Superior temporal gyrus (tissue), 1 donor: ENCODE data around the gene UGT1A7.
"Not testable (repeated sequence)": the region's sequence is repeated elsewhere in the genome, so short reads cannot be mapped to it uniquely, and the experiment has no call there.

Experiments
- DNase-seq: peaks from one replicate; pipeline ENCODE4 v3.0.0-alpha.2; 2016; ENCODE audit errors: extremely low spot score

The UGT1A7 gene

DNA sequence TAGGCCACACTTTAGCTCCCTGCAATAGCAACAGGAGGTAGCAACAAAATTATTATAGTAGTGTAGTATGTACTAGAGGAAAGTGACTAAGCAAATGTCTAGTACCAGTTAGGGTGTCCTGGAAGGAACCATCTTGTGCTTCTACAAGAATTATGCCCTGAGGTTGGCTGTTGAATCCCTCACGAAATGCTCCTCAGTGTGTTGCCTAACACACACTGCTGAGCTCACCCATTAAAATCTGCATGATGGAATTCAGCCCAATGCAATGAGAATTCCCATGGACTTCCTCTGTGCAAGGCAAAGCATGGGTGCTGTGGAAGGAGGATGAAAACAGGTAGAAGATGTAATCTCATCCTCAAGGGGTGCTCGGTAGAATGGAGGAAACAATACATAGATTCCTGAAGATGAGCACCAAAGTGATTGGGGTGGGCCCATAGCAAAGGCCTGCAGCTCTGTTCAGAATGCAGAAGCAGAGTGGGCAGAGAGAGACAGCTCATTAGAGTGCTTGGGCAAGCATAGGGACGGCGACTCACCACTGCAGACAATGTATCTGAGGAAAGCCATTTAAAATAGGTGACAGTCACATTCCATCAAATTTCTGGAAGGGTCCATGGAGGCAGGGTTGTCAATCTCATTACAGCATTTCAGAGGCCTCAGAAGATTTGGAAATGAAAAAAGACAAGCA is 1.2 kb upstream of the UGT1A7 start:
- DNase-seq = no peak

GRCh38 chr2:233684640-233685039 is 2.9 kb downstream of the UGT1A7 start:
- DNase-seq = no peak

DNA sequence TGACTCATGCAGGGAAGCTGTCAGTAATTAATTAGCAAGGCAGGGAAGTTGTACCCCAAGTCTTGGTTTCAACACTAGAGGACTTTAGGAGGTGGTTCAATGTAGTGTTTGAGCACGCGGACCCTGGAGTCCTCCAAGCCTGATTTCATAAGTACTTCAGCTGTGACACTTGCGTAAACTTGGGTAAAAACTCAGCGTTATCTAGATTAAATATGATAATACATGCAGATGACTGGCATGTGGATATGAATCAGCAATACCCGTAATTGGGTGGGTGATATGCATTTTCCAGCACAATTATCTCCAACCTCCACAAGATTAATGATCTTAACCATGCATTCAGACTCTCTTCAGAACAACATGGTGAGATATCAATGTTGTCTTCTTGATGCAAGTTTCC is 5.2 kb downstream of the UGT1A7 start:
- DNase-seq = no peak

DNA sequence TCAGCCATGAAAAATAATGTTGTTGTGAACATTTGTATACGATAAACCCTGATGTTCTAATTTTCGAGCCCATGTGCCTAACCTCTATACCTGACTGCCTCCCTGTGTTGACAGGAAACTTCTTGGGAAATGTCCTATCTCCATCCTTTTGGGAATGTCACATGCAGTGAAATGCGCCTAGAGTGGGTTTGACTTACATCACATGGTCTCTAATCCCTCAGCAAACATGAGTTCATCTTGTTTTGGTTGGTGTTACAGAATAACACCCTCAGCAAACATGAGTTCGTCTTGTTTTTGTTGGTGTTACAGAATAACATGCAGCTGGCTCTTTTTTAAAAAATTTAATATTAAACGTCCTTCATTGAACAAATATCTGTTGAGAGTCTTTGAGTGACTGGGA is 6.6 kb downstream of the UGT1A7 start:
- no peak for DNase-seq

DNA sequence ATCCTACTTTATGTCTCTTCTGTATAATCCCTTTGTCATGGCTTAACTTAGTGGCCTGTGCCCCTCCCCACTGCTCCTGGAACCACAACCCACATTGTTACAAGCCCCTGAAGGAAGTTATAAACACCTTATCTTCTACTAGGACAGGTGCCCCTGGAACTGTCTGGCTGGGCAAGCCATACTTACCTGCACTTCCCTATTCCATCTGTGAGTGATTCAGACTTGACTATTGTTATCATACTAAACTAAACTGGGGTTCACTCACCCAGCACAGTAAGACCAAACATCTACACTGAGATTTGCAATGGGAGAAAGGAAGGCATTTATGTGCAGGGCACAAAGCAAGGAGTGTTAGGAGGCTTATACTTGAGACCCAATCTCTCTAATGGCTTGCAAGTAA is 7.3 kb downstream of the UGT1A7 start:
- no peak for DNase-seq

DNA sequence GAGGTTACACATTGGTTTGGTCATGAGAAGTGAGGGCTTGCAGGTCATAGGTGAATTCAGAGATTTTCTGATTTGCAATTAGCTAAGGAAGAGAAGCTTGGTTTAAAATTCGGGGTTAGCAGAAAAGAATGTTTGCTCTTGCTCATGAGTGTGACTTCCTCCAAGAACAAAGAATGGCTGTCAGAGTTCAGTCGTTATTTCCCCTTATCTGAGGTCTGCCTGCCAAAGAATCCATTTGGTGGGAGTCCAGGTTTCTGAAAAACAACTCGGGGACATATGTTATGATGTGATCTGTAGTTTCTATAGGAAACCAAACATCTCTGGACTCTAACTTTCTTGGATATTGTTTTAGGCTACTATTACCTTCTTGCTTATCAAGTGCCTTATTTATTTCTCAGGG is 7.8 kb downstream of the UGT1A7 start:
- DNase-seq = no peak

- no peak for DNase-seq
Observed at GRCh38 chr2:233690444-233690843, 8.7 kb downstream of the UGT1A7 start.

DNA sequence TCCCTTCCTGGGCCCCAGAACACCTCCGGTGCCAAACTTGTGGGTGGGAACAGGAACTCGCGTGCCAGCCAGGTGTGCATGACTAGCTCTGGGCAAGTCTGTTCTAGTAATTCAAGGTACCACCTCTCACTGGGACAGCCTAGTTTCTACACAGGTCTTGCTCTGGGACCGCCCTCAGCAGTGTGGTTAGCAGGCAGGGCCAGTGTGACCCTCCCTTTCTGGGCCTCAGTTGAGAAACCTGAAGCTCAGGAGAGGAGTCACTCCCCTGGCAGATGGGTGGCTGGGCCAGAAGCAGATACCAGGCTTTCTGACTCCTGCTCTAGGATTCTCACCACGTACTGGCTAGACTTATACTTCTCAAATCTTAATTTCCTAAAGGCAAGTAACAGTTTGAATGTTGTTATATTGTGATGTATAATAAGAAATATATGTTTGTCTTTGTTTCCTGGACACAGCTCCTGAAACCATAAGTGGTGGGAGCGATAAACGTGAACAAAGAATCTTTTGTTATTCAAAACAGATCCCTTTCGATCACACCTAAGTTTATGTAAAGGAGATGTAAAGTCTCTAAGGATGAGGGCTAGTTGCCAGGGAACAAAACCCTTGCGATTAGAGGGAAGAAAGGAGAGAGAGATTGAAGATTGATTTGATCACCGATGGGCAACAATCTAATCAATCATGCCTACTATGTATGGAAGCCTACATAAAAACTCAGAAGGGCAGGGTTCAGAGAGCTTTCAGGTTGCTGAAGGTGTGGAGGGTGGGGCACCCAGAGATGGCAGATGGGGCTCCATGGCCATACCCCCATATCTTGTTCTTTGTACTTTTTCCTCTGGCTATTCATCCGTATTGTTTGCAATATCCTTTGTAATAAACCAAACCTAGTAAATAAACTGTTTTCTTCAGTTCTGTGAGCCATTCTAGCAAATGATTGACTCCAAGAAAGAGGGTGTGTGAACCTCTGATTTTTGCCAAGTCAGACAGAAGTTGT is 10.0 kb downstream of the UGT1A7 start:
- DNase-seq = no peak

DNA sequence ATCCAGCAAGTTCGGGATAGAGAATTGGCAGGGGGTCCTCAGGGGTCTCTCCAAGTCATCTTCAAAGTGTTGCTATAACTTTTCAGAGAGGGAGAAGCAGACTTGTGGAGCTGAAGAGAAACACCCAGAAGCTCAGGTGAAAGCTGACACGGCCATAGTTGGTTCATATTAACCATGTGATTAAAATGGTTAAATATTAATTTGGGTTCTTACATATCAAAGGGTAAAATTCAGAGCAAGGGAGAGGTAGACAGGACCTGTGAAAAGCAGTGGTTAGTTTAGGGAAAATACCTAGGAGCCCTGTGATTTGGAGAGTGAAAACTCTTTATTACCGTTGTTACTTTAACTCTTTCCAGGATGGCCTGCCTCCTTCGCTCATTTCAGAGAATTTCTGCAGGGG is 10.9 kb downstream of the UGT1A7 start, which contains the start of gene UGT1A6:
Gene UGT1A6 (plus strand): TSS at position 243 of the 400 bp plus-strand sequence. CDS start 115 bp downstream, at position 358.
- no peak for DNase-seq

- no peak for DNase-seq
Observed at GRCh38 chr2:233693963-233694362, 12.3 kb downstream of the UGT1A7 start.

DNA sequence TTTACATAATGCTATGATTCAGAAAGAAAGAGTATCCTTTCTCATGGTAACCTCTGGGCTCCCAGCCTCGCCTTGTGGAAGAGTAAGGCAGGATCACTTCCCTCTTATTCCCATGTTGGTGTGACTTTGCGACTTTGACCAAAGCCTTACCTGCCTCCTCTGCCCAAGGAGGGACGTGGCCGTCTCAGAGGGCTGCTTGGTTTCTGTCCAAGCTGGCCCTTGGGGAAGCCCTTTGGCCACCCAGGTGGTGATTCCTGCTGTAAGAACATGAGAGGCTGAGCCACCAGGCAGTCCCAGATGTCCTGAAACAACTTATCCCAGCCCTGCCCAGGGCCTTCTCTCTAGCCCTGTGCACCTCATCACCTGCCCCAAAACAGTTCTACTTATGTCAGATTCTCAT is 17.0 kb downstream of the UGT1A7 start:
- DNase-seq = no peak

DNA sequence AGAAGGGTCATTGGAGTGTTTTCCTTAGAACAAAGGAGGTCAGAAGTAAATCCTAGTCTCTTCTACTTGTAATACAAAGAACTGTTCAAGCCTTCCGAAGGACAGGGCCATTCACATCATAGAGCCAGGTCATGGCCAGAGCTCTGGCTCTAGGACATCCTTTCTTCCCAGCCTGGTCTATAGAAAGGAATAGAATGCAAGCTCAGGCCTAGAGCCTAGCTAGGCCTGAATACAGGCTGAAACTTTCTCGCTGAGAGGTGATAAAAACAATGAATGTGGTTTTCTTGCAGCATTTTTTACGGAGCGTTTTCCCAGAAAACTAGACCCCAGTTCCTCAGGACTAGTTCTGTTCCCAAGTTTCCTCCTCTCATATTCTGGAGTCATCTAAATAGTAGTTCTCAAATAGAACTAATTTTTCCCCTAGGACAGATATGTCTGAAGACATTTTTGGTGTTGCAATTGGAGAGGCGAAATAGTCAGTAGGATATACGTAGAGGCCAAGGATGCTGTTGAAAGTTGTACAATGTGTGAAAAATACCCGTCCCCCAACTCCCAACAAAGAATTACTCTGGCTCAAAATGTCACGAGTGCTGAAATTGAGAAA is 17.8 kb downstream of the UGT1A7 start:
- no peak for DNase-seq

- peak; percentile 17 for DNase-seq
Observed at GRCh38 chr2:233700028-233700635, 18.4 kb downstream of the UGT1A7 start.

- not testable (repeated sequence) for DNase-seq
Observed at GRCh38 chr2:233700842-233701241, 19.1 kb downstream of the UGT1A7 start.

DNA sequence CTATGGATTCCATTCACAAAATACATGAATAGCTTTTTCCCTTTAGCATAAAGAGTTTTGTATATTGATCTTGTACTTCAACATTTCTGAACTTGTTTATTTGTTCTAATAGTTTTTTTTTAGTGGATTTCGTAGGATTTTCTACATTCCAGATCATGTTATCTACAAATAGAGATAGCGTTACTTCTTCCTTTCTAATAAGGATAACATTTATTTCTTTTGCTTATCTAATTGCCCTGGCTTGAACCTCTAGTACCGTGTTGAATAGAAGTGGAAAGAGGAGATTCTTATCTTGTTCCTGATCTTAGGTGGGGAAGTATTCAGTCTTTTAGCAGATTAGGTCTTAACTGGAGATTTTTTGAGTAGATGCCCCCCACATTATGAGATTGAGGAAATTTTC is 20.5 kb downstream of the UGT1A7 start:
- DNase-seq = no peak

DNA sequence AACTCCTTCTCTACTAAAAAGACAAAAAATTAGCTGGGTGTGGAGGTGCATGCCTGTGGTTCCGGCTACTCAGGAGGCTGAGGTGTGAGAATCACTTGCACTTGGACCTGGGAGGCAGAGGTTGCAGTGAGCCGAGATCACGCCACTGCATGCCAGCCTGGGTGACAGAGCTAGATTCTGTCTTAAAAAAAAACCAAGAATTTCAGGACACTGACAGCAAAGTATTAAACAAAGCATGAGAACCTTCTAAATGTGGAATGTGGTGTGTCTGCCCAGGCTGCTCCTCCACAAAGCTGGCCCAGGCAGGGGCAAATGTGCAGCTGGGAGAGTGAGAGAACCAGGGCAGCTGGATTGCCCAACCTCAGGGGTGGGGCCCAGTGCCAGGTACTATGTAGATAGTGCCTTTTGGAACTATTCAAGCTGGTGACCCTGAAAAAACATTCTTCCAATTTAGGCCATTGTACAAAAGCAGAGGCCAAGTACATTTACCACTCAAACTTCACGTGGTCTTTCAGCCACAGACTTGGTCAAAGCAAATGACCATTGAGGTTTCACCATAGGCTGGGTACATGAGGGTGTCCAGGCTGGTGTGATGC is 24.3 kb downstream of the UGT1A7 start:
- no peak for DNase-seq

DNA sequence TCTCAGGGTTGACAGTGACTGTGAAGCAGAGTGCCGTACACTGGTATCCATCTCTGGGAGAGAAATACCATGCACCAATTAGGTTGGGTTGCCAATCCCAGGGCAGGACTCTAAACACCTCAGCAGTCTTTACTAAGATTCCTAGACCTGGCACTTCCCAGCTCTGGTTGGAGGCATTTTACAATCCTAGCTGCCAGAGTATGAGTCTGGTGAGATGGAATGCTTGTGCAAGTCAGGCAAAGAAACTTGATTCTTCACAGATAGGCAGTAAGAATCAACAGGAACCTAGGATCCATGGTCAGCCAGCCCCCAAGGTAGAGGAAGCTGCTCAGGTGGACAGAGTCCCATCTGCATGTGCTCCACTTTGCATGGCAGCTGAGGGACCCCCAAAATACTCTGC is 25.0 kb downstream of the UGT1A7 start:
- DNase-seq = no peak

GRCh38 chr2:233707940-233708644 is 26.4 kb downstream of the UGT1A7 start:
- no peak for DNase-seq

DNA sequence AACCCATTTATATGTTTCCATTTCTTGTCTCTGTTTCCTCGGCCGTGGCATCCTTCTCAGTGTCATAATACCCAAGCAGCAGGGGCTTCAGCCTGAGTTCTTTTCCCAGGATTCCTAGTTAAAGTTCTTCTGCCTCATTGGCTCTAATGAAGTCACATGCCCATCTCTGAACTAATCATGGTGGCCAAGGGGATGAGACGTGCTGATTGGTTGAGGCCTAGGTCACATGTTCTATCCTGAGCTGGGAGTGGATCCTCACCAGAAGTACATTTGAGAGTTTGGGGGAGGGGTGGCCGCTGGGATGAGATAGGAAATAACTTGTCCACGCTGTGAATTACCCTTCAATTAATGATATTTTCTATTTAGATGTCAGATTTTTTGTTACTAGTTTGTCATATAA is 27.2 kb downstream of the UGT1A7 start:
- no peak for DNase-seq

DNA sequence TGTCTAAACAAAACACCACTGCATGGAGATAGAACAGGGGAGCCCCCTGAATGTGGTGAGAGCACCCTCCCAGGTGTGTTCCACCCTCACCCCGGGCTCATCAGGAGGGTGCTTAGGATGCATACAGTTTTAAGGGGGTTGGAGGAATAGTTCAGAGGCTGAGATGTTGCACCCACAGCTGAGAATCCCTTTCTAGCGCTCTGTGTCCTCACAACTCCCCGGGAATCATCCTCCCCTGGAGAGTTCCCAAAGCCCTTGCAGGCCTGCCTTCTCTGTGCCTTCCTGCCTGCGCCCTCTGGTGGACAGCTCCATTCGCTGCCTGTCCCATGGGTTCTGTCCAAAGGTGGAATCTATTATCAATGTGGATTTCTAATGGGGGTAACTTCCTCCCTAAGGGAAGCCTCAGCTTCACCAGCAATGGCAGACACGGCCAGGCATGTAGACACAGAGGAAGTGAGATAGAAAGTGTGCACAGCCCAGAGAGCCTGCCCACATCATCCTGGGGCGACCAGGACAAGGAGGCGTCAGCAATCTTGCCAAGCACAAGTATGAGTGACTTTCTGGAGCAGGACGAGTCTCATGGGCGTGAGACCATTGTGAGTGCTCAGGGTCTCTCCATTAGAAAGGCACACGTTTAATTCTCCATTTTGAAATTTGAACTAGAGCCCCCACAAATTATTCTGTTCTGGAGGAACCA is 29.8 kb downstream of the UGT1A7 start:
- peak; percentile 74 for DNase-seq
